Mesenchymal stem cell (in vitro differentiated cells and primary cell): ENCODE results near the gene PLEKHM2.

Source experiments
- DNase-seq: peaks from one replicate; pipeline ENCODE4 v3.0.0-alpha.2; 2013
- H2AFZ ChIP-seq: one replicate; pipeline ENCODE4 v1.6.1; 2013; ENCODE audit warnings: low read depth, mild to moderate bottlenecking, control low read depth, inconsistent platforms, low read length, moderate library complexity
- H2AK5ac ChIP-seq: 2 replicates; pipeline ENCODE4 v1.6.1; 2013; ENCODE audit warnings: low read length, moderate library complexity, mild to moderate bottlenecking, inconsistent platforms; ENCODE audit not compliant: severe bottlenecking
- H2BK120ac ChIP-seq: one replicate; pipeline ENCODE4 v1.6.1; 2013; ENCODE audit warnings: low read depth, mild to moderate bottlenecking, inconsistent platforms, low read length, moderate library complexity
- H2BK12ac ChIP-seq, 2 experiments: one replicate each; pipeline ENCODE4 v1.6.1; 2013; ENCODE audit warnings: inconsistent platforms in 2 of 2, low read length in 2 of 2, mild to moderate bottlenecking in 2 of 2, moderate library complexity in 2 of 2, control low read depth in 1 of 2
- H2BK15ac ChIP-seq: one replicate; pipeline ENCODE4 v1.6.1; 2013; ENCODE audit warnings: mild to moderate bottlenecking, low read depth, inconsistent platforms; ENCODE audit not compliant: poor library complexity, severe bottlenecking
- H2BK5ac ChIP-seq: 2 replicates; pipeline ENCODE4 v1.6.1; 2013; ENCODE audit warnings: low read depth, mild to moderate bottlenecking, low read length, control low read depth, inconsistent platforms; ENCODE audit not compliant: poor library complexity, severe bottlenecking
- H3K14ac ChIP-seq, 2 experiments: one replicate each; pipeline ENCODE4 v1.6.1; 2013; ENCODE audit warnings: inconsistent platforms in 2 of 2, low read length in 2 of 2, control low read depth in 1 of 2, mild to moderate bottlenecking in 1 of 2, moderate library complexity in 1 of 2
- H3K18ac ChIP-seq, 2 experiments: one replicate each; pipeline ENCODE4 v1.6.1; 2013; ENCODE audit warnings: inconsistent platforms in 2 of 2, low read length in 2 of 2, control low read depth in 1 of 2, low read depth in 1 of 2, mild to moderate bottlenecking in 1 of 2
- H3K23ac ChIP-seq, 2 experiments: one replicate each; pipeline ENCODE4 v1.6.1; 2013; ENCODE audit warnings: inconsistent platforms in 2 of 2, low read length in 2 of 2, mild to moderate bottlenecking in 2 of 2, moderate library complexity in 2 of 2, control low read depth in 1 of 2
- H3K27ac ChIP-seq: 2 replicates; pipeline ENCODE4 v1.5.1; 2013; ENCODE audit warnings: mild to moderate bottlenecking, moderate library complexity, low read length, control low read depth, inconsistent platforms; ENCODE audit not compliant: poor library complexity, severe bottlenecking
- H3K27me3 ChIP-seq, 2 experiments: 2 replicates each; pipeline versions ENCODE4 v1.6.1 to v1.7.0; 2013; ENCODE audit warnings: low read length in 2 of 2, mild to moderate bottlenecking in 2 of 2, moderate library complexity in 2 of 2, control low read depth in 1 of 2, inconsistent platforms in 1 of 2; ENCODE audit not compliant: control insufficient read depth in 1 of 2, insufficient read depth in 1 of 2
- H3K36me3 ChIP-seq, 2 experiments: 2 replicates each; pipeline versions ENCODE4 v1.6.1 to v1.7.0; 2013; ENCODE audit warnings: low read length in 2 of 2, control low read depth in 1 of 2, inconsistent platforms in 1 of 2, low read depth in 1 of 2, mild to moderate bottlenecking in 1 of 2; ENCODE audit not compliant: insufficient read depth in 2 of 2, control insufficient read depth in 1 of 2
- H3K4ac ChIP-seq, 2 experiments: one replicate each; pipeline ENCODE4 v1.6.1; 2013; ENCODE audit warnings: inconsistent platforms in 2 of 2, low read length in 2 of 2, mild to moderate bottlenecking in 2 of 2, moderate library complexity in 2 of 2, control low read depth in 1 of 2, low read depth in 1 of 2
- H3K4me1 ChIP-seq: 2 replicates; pipeline ENCODE4 v1.6.1; 2013; ENCODE audit warnings: low read depth, low read length, control low read depth; ENCODE audit not compliant: control insufficient read depth, insufficient read depth
- H3K4me2 ChIP-seq: 2 replicates; pipeline ENCODE4 v1.6.1; 2013; ENCODE audit warnings: low read length, mild to moderate bottlenecking, inconsistent platforms; ENCODE audit not compliant: poor library complexity, severe bottlenecking
- H3K4me3 ChIP-seq, 2 experiments: 2 replicates each; pipeline versions ENCODE4 v1.5.1 to v1.7.0; 2013; ENCODE audit warnings: low read length in 2 of 2, mild to moderate bottlenecking in 2 of 2, control low read depth in 1 of 2, low read depth in 1 of 2; ENCODE audit not compliant: insufficient read depth in 1 of 2
- H3K79me1 ChIP-seq: replicated peaks from 2 replicates; pipeline ENCODE4 v1.6.1; 2013; ENCODE audit warnings: mild to moderate bottlenecking, control low read depth, low read length, inconsistent platforms; ENCODE audit not compliant: poor library complexity, severe bottlenecking
- H3K9ac ChIP-seq: 2 replicates; pipeline ENCODE4 v1.7.0; 2013; ENCODE audit warnings: mild to moderate bottlenecking, low read length, moderate library complexity
- H3K9me3 ChIP-seq: 2 replicates; pipeline ENCODE4 v1.7.0; 2013; ENCODE audit warnings: mild to moderate bottlenecking, low read length; ENCODE audit not compliant: control insufficient read depth
- H4K8ac ChIP-seq: one replicate; pipeline ENCODE4 v1.6.1; 2013; ENCODE audit warnings: inconsistent platforms, mild to moderate bottlenecking, low read length, moderate library complexity
- H4K91ac ChIP-seq: one replicate; pipeline ENCODE4 v1.6.1; 2013; ENCODE audit warnings: mild to moderate bottlenecking, low read length, inconsistent platforms
- WGBS: methylation state at CpG from one replicate; pipeline ENCODE4 v1.1.7; 2013; ENCODE audit warnings: mixed read lengths; 5-methylcytosine and 5-hydroxymethylcytosine counted together

Gene PLEKHM2

DNA sequence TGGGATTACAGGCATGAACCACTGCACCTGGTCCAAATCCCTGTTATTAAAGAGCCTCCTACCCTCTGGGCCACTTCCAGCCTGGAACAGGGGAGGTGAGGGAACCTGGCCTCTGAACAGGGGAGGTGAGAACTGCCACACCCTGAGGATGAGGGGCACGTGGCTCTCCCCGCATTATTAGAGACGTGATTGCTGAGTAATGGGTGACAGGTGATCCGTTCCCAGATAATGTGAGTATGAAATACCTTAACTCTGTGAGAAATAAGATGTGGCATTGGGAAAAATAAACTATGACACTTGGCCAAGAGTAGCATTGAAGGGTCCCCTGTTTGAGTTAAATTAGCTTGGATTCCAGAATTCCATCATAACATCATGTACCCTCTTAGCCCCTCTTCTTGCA, 38.3 kb downstream of the PLEKHM2 start:
- Histone ChIP-seq H3K4me2 (no peak overlapping the region), H3K27me3 (no peaks in the 10 kb centered on the region), H2BK5ac (no peak overlapping the region), H4K8ac (no peak overlapping the region), H3K27ac (no peak overlapping the region), H3K9ac (no peak overlapping the region), H3K23ac (no peak overlapping the region), H3K36me3 (peaks cover 81 to 90% of the 10 kb centered on the region in 2 experiments), H4K91ac (no peak overlapping the region), H3K18ac (no peak overlapping the region), H3K4me1 (peaks cover 3% of the 10 kb centered on the region), H2AK5ac (no peak overlapping the region), H3K4ac (no peak overlapping the region), H3K9me3 (no peaks in the 10 kb centered on the region), H2AFZ (no peak overlapping the region), H3K14ac (no peak overlapping the region), H2BK120ac (no peak overlapping the region), H3K4me3 (no peak overlapping the region), H2BK12ac (no peak overlapping the region), H2BK15ac (no peak overlapping the region), H3K79me1 (peaks cover 12% of the 10 kb centered on the region)
- 97% methylated on average over 4 of the region's 4 CpGs for WGBS
- DNase-seq: no peak

GRCh38 chr1:15722836-15723532, 38.9 kb downstream of the PLEKHM2 start:
- H3K23ac ChIP-seq: no peak overlapping the region
- H2AFZ ChIP-seq: no peak overlapping the region
- no peak overlapping the region for H3K4me3 ChIP-seq
- peaks cover 81 to 90% of the 10 kb centered on the region in 2 experiments for H3K36me3 ChIP-seq
- no peak overlapping the region for H4K8ac ChIP-seq
- H3K14ac ChIP-seq: no peak overlapping the region
- no peak overlapping the region for H2BK12ac ChIP-seq
- no peak overlapping the region for H3K4ac ChIP-seq
- WGBS: 98% methylated on average over 13 of the region's 13 CpGs
- H2BK120ac ChIP-seq: no peak overlapping the region
- H3K4me2 ChIP-seq: no peak overlapping the region
- no peak overlapping the region for H4K91ac ChIP-seq
- DNase-seq: no peak
- no peaks in the 10 kb centered on the region for H3K27me3 ChIP-seq
- H2AK5ac ChIP-seq: no peak overlapping the region
- no peak overlapping the region for H3K18ac ChIP-seq
- no peak overlapping the region for H3K27ac ChIP-seq
- no peaks in the 10 kb centered on the region for H3K9me3 ChIP-seq
- no peak overlapping the region for H2BK5ac ChIP-seq
- H3K9ac ChIP-seq: no peak overlapping the region
- no peak overlapping the region for H2BK15ac ChIP-seq
- H3K79me1 ChIP-seq: peaks cover 10% of the 10 kb centered on the region
- H3K4me1 ChIP-seq: peaks cover 3% of the 10 kb centered on the region

- Histone ChIP-seq H3K9me3 (no peaks in the 10 kb centered on the region), H2AFZ (no peak overlapping the region)
- 89% methylated on average over 20 of the region's 20 CpGs for WGBS
Measured at GRCh38 chr1:15723631-15724246, 39.6 kb downstream of the PLEKHM2 start.

GRCh38 chr1:15724949-15725880, 41.1 kb downstream of the PLEKHM2 start:
- no peak for DNase-seq
- no peak overlapping the region for H2BK12ac ChIP-seq
- no peak overlapping the region for H4K91ac ChIP-seq
- H3K4me1 ChIP-seq: peaks cover 3% of the 10 kb centered on the region
- no peak overlapping the region for H3K14ac ChIP-seq
- no peak overlapping the region for H4K8ac ChIP-seq
- no peak overlapping the region for H3K4me2 ChIP-seq
- no peak overlapping the region for H3K27ac ChIP-seq
- no peak overlapping the region for H2BK120ac ChIP-seq
- H2AFZ ChIP-seq: no peak overlapping the region
- H3K9me3 ChIP-seq: no peaks in the 10 kb centered on the region
- H2BK15ac ChIP-seq: no peak overlapping the region
- no peak overlapping the region for H3K23ac ChIP-seq
- peaks cover 84 to 88% of the 10 kb centered on the region in 2 experiments for H3K36me3 ChIP-seq
- no peak overlapping the region for H2BK5ac ChIP-seq
- H2AK5ac ChIP-seq: no peak overlapping the region
- no peaks in the 10 kb centered on the region for H3K27me3 ChIP-seq
- WGBS: 86% methylated on average over 22 of the region's 26 CpGs
- no peak overlapping the region for H3K4ac ChIP-seq
- H3K9ac ChIP-seq: no peak overlapping the region
- peaks cover 10% of the 10 kb centered on the region for H3K79me1 ChIP-seq
- no peak overlapping the region for H3K4me3 ChIP-seq
- H3K18ac ChIP-seq: no peak overlapping the region

More at GRCh38 chr1:15723631-15724246, 39.6 kb downstream of the PLEKHM2 start:
- H3K23ac ChIP-seq: no peak overlapping the region
- H2BK5ac ChIP-seq: no peak overlapping the region
- no peak overlapping the region for H3K9ac ChIP-seq
- H3K36me3 ChIP-seq: peaks cover 82 to 90% of the 10 kb centered on the region in 2 experiments
- DNase-seq: no peak
- no peak overlapping the region for H3K18ac ChIP-seq
- no peak overlapping the region for H2BK12ac ChIP-seq
- H3K27ac ChIP-seq: no peak overlapping the region
- H3K27me3 ChIP-seq: no peaks in the 10 kb centered on the region
- H4K91ac ChIP-seq: no peak overlapping the region
- H3K14ac ChIP-seq: no peak overlapping the region
- no peak overlapping the region for H3K4ac ChIP-seq
- peaks cover 3% of the 10 kb centered on the region for H3K4me1 ChIP-seq
- no peak overlapping the region for H2BK120ac ChIP-seq
- no peak overlapping the region for H2BK15ac ChIP-seq
- H3K4me2 ChIP-seq: no peak overlapping the region
- peaks cover 10% of the 10 kb centered on the region for H3K79me1 ChIP-seq
- H3K4me3 ChIP-seq: no peak overlapping the region
- no peak overlapping the region for H2AK5ac ChIP-seq
- H4K8ac ChIP-seq: no peak overlapping the region
